SK-N-SH (cell line): ENCODE results near the gene MON2.

Source experiments
- CTCF ChIP-seq: fragments of 200-600 bp; sonication (generic); IDR thresholded peaks from 2 replicates; pipeline ENCODE4 v1.6.1; 2017; ENCODE audit warnings: antibody characterized with exemption, mild to moderate bottlenecking, moderate library complexity
- FOXJ3 ChIP-seq: sonication (generic); formaldehyde crosslinking; IDR thresholded peaks from 2 replicates; pipeline ENCODE4 v1.5.1; 2020; ENCODE audit warnings: mild to moderate bottlenecking, missing genetic modification reagents
- POLR2AphosphoS5 ChIP-seq: IDR thresholded peaks from 2 replicates; pipeline ENCODE4 v1.6.1; 2012; ENCODE audit warnings: low read depth, low read length

GRCh38 chr12:62436164-62436503 lies 30.5 kb upstream of the MON2 start:
- TF ChIP-seq CTCF (no peak), POLR2AphosphoS5 (no peak), FOXJ3 (no peak)
